GM12878 (cell line): Measurements from ENCODE around the gene ZDHHC1. TPM values are rescaled to one million over a fixed set of nuclear protein-coding genes. Genes with fewer than 3 reads are reported as not detected.

Source experiments
- ATAC-seq: fragments of 200-7000 bp; cut with Tn5 transposase; 3 replicates; pipeline ENCODE4 v1.9.1; 2020; ENCODE audit warnings: mild to moderate bottlenecking, moderate library complexity
- BruUV-seq: library from RNA; stranded (reverse); fragments of 400-500 nt; replicated peaks from 2 replicates; lab custom pipeline; 2021; lab: Mats Ljungman, UMichigan
- CTCF ChIA-PET: fragments of 300-600 bp; sonication (Branson Sonifier 250); formaldehyde crosslinking; extraction: SDS; loops from one replicate; lab custom pipeline; 2021; ENCODE audit warnings: inconsistent platforms; lab: Yijun Ruan, JAX
- POLR2A ChIA-PET: fragments of 350-600 bp; formaldehyde crosslinking; extraction: SDS; loops from one replicate; lab custom pipeline; 2021; ENCODE audit warnings: inconsistent platforms; lab: Charles Lee
- RAD21 ChIA-PET: fragments of 300-600 bp; sonication (Branson Sonifier 250); formaldehyde crosslinking; loops from one replicate; lab custom pipeline; 2023; ENCODE audit warnings: antibody characterized with exemption; ENCODE audit not compliant: unreplicated experiment; lab: Charles Lee
- SMC1A ChIA-PET: fragments of 300-600 bp; sonication (Branson Sonifier 250); formaldehyde crosslinking; loops from one replicate; lab custom pipeline; 2023; ENCODE audit not compliant: unreplicated experiment, uncharacterized antibody; lab: Charles Lee
- DNase-seq: peaks from one replicate; pipeline ENCODE4 v3.0.0-alpha.2; 2011; ENCODE audit warnings: low read depth, low spot score
- FAIRE-seq: peaks from 3 replicates; lab custom pipeline; 2011; peaks lifted over from hg19 to GRCh38; lab: Jason Lieb, UNC
- H2AFZ ChIP-seq: 2 replicates; pipeline ENCODE4 v1.6.0; 2011; ENCODE audit warnings: low read depth, low read length, control low read depth; ENCODE audit not compliant: control insufficient read depth
- H3K27ac ChIP-seq: 2 replicates; pipeline ENCODE4 v1.5.1; 2011; ENCODE audit warnings: control low read depth; ENCODE audit not compliant: control insufficient read depth, insufficient read depth
- H3K27me3 ChIP-seq, 2 experiments: replicated peaks in 1 of 2; 2 replicates each; pipeline versions ENCODE4 v1.6.0 to v1.6.1; 2011; ENCODE audit warnings: low read length in 1 of 2; ENCODE audit not compliant: control insufficient read depth in 2 of 2, insufficient read depth in 2 of 2
- H3K36me3 ChIP-seq, 2 experiments: 2 replicates each; pipeline ENCODE4 v1.5.1; 2011; ENCODE audit warnings: low read length in 1 of 2; ENCODE audit not compliant: control insufficient read depth in 2 of 2, insufficient read depth in 2 of 2
- H3K4me1 ChIP-seq: 2 replicates; pipeline ENCODE4 v1.6.1; 2011; ENCODE audit warnings: mild to moderate bottlenecking, low read length, moderate library complexity, mixed read lengths; ENCODE audit not compliant: control insufficient read depth, insufficient read depth
- H3K4me2 ChIP-seq: 2 replicates; pipeline ENCODE4 v1.6.0; 2011; ENCODE audit warnings: control low read depth; ENCODE audit not compliant: control insufficient read depth, insufficient read depth
- H3K4me3 ChIP-seq: fragments of 200-600 bp; sonication (generic); 2 replicates; pipeline ENCODE4 v1.5.1; 2016
- H3K79me2 ChIP-seq: 2 replicates; pipeline ENCODE4 v1.6.0; 2011; ENCODE audit warnings: low read length; ENCODE audit not compliant: control insufficient read depth, insufficient read depth
- H3K9ac ChIP-seq: 2 replicates; pipeline ENCODE4 v1.8.0; 2011; ENCODE audit warnings: low read length, control low read depth, mixed read lengths; ENCODE audit not compliant: control insufficient read depth, insufficient read depth
- H3K9me3 ChIP-seq: replicated peaks from 3 replicates; pipeline ENCODE4 v1.5.1; 2011; ENCODE audit warnings: mild to moderate bottlenecking, low read length; ENCODE audit not compliant: control insufficient read depth, insufficient read depth
- H4K20me1 ChIP-seq: 2 replicates; pipeline ENCODE4 v1.6.0; 2011; ENCODE audit not compliant: control insufficient read depth, insufficient read depth
- CHD1 ChIP-seq: IDR thresholded peaks from 2 replicates; pipeline ENCODE4 v1.6.1; 2012; ENCODE audit warnings: low read depth, low read length, improper control_type of control experiment
- ESRRA ChIP-seq: IDR thresholded peaks from 2 replicates; pipeline ENCODE4 v1.6.1; 2012; ENCODE audit warnings: mild to moderate bottlenecking, low read length, improper control_type of control experiment
- HDGF ChIP-seq: fragments of 450-650 bp; IDR thresholded peaks from 2 replicates; pipeline ENCODE4 v1.6.1; 2016; ENCODE audit warnings: antibody characterized with exemption
- RBBP5 ChIP-seq: fragments of 200-600 bp; sonication (generic); conservative IDR thresholded peaks from 2 replicates; pipeline ENCODE4 v1.6.1; 2016
- SIN3A ChIP-seq: IDR thresholded peaks from 2 replicates; pipeline ENCODE4 v1.6.1; 2012; ENCODE audit warnings: low read depth, low read length, improper control_type of control experiment
- SMARCA5 ChIP-seq: fragments of 450-650 bp; IDR thresholded peaks from 2 replicates; pipeline ENCODE4 v1.6.1; 2017; ENCODE audit warnings: mild to moderate bottlenecking
- SPI1 ChIP-seq: IDR thresholded peaks from 2 replicates; pipeline ENCODE4 v1.6.1; 2011; ENCODE audit warnings: low read depth, mild to moderate bottlenecking, low read length, moderate library complexity, borderline replicate concordance; ENCODE audit not compliant: insufficient read depth
- ZBTB4 ChIP-seq: fragments of 450-650 bp; formaldehyde crosslinking; IDR thresholded peaks from 2 replicates; pipeline ENCODE4 v1.4.0; 2022; ENCODE audit warnings: mild to moderate bottlenecking, moderate library complexity
- ZNF24 ChIP-seq: fragments of 450-650 bp; IDR thresholded peaks from 2 replicates; pipeline ENCODE4 v1.6.1; 2017; ENCODE audit warnings: antibody characterized with exemption, mild to moderate bottlenecking
- WGBS: methylation state at CpG from one replicate; pipeline ENCODE4 v1.1.6; 2016; ENCODE audit warnings: low lambda C conversion rate; ENCODE audit not compliant: insufficient replicate concordance, insufficient coverage; ENCODE audit errors: missing lambda C conversion rate; 5-methylcytosine and 5-hydroxymethylcytosine counted together
- in situ Hi-C: fragments of 300-500 bp; cut with MboI; formaldehyde crosslinking; loops from 9 replicates; pipeline ENCODE4 v1.14.3; 2018; ENCODE audit warnings: mixed read lengths
- intact Hi-C: fragments of 100-400 bp; cut with micrococcal nuclease; formaldehyde crosslinking; loops from one replicate; pipeline ENCODE4 v1.14.2; 2022; ENCODE audit not compliant: unreplicated experiment
- polyA plus RNA-seq, 11 experiments: library from polyadenylated mRNA; depleted of rRNA in 4 of 11; unstranded in 6 of 11; stranded (reverse) in 5 of 11; fragments of >200 nt; fragmentation: Nextera tagmentation in 4 of 11; fragmentation: Illumina TruSeq in 1 of 11; extraction: Ambion mirVana in 4 of 11; extraction: Trizol in 1 of 11; gene quantifications; 1 replicate in 1 of 11; 2 replicates in 10 of 11; pipeline versions ENCODE4 v1.2.1 to v1.2.3, GENCODE V29; 2011 to 2016; ENCODE audit warnings: inconsistent platforms in 2 of 11, missing spikeins in 2 of 11, low read depth in 1 of 11
- total RNA-seq, 4 experiments: library from RNA; depleted of rRNA in 3 of 4; stranded (reverse); fragments of >200 nt in 3 of 4; fragmentation: Illumina TruSeq in 1 of 4; extraction: Trizol in 1 of 4; gene quantifications; 2 replicates each; pipeline versions ENCODE4 v1.2.1 to v1.2.3, GENCODE V29; 2013 to 2021
- TF ChIP-seq, protein P1 (sequence below), 3 experiments: IDR thresholded peaks in 2 of 3; conservative IDR thresholded peaks in 1 of 3; 2 replicates each; pipeline ENCODE4 v1.5.1; 2011; ENCODE audit warnings: low read depth in 3 of 3, low read length in 3 of 3, mild to moderate bottlenecking in 3 of 3, control low read depth in 2 of 3, moderate library complexity in 2 of 3, inconsistent platforms in 1 of 3, mixed read lengths in 1 of 3; ENCODE audit not compliant: control insufficient read depth in 2 of 3, insufficient read depth in 1 of 3; ENCODE audit errors: extremely low read depth in 1 of 3
- TF ChIP-seq, protein P2 (sequence below): fragments of 450-650 bp; formaldehyde crosslinking; IDR thresholded peaks from 2 replicates; pipeline ENCODE4 v1.4.0; 2020; ENCODE audit warnings: mild to moderate bottlenecking, moderate library complexity
- TF ChIP-seq, protein P3 (sequence below): IDR thresholded peaks from 2 replicates; pipeline ENCODE4 v1.6.1; 2011; ENCODE audit warnings: borderline replicate concordance, low read depth, mild to moderate bottlenecking, moderate library complexity, mixed read lengths, low read length; ENCODE audit not compliant: insufficient read depth; ENCODE audit errors: extremely low read length

The ZDHHC1 gene
- total and polyA plus RNA-seq, 10 of the 15 experiments (the other 5 are each of a cell fraction or from before 2014, with no cell fraction given), result 0.07 to 1.2 (median 0.66) TPM; not detected in 2

DNA sequence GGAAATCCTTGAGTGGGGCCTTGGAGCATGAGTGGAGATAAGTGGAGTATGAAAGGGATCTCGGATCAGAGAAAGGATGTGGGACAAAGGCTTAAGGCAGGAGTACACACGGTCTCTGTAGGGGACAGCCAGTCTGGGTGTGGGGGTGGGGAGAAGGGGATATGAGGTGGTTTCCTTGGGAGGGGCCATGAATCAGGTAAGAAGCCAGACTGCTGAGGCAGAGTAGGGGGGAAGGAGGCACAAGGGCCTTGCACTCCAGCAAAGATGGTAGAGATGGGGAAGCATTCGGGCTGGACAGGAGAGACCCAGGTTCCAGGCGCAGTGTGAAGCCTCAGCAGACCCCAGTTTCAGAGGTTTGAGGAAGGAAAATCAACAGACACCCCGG, 16.2 kb upstream of the ZDHHC1 start (continued):
- TF ChIP-seq CHD1, result no peak
- TF ChIP-seq SMARCA5, result no peak
- TF ChIP-seq RBBP5, result no peak
- no peak for TF ChIP-seq HDGF
- TF ChIP-seq ESRRA, result no peak
- TF ChIP-seq, protein P1, sequence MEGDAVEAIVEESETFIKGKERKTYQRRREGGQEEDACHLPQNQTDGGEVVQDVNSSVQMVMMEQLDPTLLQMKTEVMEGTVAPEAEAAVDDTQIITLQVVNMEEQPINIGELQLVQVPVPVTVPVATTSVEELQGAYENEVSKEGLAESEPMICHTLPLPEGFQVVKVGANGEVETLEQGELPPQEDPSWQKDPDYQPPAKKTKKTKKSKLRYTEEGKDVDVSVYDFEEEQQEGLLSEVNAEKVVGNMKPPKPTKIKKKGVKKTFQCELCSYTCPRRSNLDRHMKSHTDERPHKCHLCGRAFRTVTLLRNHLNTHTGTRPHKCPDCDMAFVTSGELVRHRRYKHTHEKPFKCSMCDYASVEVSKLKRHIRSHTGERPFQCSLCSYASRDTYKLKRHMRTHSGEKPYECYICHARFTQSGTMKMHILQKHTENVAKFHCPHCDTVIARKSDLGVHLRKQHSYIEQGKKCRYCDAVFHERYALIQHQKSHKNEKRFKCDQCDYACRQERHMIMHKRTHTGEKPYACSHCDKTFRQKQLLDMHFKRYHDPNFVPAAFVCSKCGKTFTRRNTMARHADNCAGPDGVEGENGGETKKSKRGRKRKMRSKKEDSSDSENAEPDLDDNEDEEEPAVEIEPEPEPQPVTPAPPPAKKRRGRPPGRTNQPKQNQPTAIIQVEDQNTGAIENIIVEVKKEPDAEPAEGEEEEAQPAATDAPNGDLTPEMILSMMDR (IDR thresholded peaks at IDR 0.05 in 2 of 3, conservative IDR thresholded peaks at IDR 0.05 in 1 of 3; ENCODE audit: control insufficient read depth in 2 of 3, extremely low read depth in 1 of 3, insufficient read depth in 1 of 3, low read depth in 3 of 3, low read length in 3 of 3), result no peak

DNA sequence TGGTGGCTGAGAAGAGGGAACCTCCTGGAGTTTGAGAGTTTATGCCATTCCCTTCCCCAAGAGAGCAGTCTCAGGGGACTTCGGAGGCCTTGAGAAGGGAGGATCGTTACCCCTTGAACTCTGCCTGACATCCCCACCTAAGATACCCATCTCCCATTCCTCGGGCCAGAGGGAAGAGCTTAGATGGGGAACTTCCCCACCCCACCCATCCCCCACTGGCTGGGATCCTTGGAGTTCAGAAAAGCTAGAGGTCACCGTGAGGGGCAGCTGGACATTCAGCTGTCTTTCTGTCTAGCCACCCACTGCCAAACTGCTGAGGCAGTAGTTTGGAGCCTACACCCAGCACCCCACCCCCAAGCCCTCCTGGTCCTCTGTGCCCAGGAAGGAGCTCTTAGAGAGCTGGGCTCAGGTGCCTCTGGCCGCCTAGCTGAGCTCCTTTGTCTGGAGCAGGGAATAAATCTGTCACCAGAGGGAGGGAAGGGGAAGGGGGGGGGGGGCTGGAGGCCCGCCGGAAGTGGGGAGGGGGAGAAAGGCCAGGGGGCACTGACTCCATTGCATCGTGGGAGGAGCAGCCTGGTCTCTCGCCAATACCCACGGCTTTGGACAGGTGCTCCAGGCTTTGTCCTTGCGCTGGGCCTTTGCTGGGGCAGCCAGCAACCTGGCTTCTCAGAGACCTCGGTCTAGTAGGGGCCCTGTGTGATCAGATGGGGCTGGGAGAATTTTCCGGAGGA, 15.7 kb upstream of the ZDHHC1 start:
- RAD21 ChIA-PET, result no interaction called here
- CTCF ChIA-PET, result interaction anchor here (0.9 kb wide), 1 partner anchor 16 kb away, joined by 3 read pairs; no protein-coding TSS in a partner anchor
- DNase-seq, result no peak
- no peak for ATAC-seq
- Histone ChIP-seq H4K20me1 (no peaks in the 10 kb centered on the region), H3K4me1 (peaks cover 15% of the 10 kb centered on the region), H3K36me3 (no peaks in the 10 kb centered on the region; a peak in 1 of 4 replicates), H3K27me3 (peaks cover 11 to 14% of the 10 kb centered on the region in 2 experiments), H3K27ac (no peak overlapping the region), H3K9ac (no peak overlapping the region), H2AFZ (no peak overlapping the region), H3K4me3 (no peak overlapping the region), H3K4me2 (no peak overlapping the region), H3K79me2 (no peaks in the 10 kb centered on the region), H3K9me3 (no peaks in the 10 kb centered on the region)
- 76% methylated on average over 10 of the region's 13 CpGs for WGBS
- in situ Hi-C loops (no loop called here), intact Hi-C loops (no loop called here)
- POLR2A ChIA-PET, result no interaction called here
- BruUV-seq, result no TSS peak
- no peak for FAIRE-seq
- SMC1A ChIA-PET, result no interaction called here
- TF ChIP-seq, protein P2, sequence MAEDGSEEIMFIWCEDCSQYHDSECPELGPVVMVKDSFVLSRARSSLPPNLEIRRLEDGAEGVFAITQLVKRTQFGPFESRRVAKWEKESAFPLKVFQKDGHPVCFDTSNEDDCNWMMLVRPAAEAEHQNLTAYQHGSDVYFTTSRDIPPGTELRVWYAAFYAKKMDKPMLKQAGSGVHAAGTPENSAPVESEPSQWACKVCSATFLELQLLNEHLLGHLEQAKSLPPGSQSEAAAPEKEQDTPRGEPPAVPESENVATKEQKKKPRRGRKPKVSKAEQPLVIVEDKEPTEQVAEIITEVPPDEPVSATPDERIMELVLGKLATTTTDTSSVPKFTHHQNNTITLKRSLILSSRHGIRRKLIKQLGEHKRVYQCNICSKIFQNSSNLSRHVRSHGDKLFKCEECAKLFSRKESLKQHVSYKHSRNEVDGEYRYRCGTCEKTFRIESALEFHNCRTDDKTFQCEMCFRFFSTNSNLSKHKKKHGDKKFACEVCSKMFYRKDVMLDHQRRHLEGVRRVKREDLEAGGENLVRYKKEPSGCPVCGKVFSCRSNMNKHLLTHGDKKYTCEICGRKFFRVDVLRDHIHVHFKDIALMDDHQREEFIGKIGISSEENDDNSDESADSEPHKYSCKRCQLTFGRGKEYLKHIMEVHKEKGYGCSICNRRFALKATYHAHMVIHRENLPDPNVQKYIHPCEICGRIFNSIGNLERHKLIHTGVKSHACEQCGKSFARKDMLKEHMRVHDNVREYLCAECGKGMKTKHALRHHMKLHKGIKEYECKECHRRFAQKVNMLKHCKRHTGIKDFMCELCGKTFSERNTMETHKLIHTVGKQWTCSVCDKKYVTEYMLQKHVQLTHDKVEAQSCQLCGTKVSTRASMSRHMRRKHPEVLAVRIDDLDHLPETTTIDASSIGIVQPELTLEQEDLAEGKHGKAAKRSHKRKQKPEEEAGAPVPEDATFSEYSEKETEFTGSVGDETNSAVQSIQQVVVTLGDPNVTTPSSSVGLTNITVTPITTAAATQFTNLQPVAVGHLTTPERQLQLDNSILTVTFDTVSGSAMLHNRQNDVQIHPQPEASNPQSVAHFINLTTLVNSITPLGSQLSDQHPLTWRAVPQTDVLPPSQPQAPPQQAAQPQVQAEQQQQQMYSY (CRISPR knock-in tag), result no peak
- TF ChIP-seq ZNF24 (no peak), SPI1 (no peak), SIN3A (no peak), ZBTB4 (CRISPR knock-in tag) (no peak)
- TF ChIP-seq, protein P3, sequence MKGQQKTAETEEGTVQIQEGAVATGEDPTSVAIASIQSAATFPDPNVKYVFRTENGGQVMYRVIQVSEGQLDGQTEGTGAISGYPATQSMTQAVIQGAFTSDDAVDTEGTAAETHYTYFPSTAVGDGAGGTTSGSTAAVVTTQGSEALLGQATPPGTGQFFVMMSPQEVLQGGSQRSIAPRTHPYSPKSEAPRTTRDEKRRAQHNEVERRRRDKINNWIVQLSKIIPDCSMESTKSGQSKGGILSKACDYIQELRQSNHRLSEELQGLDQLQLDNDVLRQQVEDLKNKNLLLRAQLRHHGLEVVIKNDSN, result no peak
